Measurements from ENCODE around the gene HP. TPM values are rescaled to one million over a fixed set of nuclear protein-coding genes. Genes with fewer than 3 reads are reported as not detected.
A peak's percentile ranks its signal among the peaks of the same experiment; 100 is the strongest.
"Not testable (repeated sequence)": the region's sequence is repeated elsewhere in the genome, so short reads cannot be mapped to it uniquely, and the experiment has no call there.

The HP gene, protein sequence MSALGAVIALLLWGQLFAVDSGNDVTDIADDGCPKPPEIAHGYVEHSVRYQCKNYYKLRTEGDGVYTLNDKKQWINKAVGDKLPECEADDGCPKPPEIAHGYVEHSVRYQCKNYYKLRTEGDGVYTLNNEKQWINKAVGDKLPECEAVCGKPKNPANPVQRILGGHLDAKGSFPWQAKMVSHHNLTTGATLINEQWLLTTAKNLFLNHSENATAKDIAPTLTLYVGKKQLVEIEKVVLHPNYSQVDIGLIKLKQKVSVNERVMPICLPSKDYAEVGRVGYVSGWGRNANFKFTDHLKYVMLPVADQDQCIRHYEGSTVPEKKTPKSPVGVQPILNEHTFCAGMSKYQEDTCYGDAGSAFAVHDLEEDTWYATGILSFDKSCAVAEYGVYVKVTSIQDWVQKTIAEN
- total RNA-seq: not detected in 2 replicates

DNA sequence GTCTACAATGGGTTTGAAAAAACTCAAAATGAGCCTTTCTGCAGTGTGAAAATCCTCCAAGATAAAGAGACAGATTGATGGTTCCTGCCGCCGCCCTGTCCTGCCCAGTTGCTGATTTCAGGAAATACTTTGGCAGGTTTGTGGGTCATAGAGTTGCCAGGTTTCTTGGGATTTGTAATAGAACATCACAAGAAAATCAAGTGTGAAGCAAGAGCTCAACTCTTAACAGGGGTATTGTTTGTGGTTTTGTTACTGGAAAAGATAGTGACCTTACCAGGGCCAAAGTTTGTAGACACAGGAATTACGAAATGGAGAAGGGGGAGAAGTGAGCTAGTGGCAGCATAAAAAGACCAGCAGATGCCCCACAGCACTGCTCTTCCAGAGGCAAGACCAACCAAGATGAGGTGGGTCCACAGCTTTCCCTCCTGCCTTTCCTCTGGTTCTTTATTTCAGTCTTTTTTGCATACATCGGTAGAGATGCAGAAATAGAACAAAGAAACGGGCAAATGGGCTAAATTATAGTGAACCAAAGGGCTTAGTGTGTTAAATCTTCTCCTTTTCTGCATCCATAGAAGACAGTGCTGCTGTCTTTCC is at the start of gene HP:
TSS of gene HP (plus strand) at position 252 of the 594 bp plus-strand sequence. CDS start at position 400, 148 bp downstream.
- DNase-seq (ENCODE audit: low read depth); H3K4me3 ChIP-seq (ENCODE audit: low read depth, low read length): not testable (repeated sequence)

DNA sequence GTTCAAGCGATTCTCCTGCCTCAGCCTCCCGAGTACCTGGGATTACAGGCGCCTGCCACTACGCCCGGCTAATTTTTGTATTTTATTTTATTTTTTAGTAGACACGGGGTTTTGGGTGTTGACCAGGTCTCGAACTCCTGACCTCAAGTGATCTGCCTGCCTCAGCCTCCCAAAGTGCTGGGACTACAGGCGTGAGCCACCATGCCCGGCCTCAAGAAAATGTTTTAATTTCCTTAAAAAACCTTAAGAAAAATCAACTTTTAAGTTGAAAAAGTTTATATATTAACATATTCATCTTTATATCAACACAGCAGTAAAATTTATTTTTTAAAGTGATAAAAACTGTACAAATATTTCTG is 46.3 kb upstream of the HP start:
- not testable (repeated sequence) for H3K4me3 ChIP-seq (ENCODE audit: low read depth, low read length)

DNA sequence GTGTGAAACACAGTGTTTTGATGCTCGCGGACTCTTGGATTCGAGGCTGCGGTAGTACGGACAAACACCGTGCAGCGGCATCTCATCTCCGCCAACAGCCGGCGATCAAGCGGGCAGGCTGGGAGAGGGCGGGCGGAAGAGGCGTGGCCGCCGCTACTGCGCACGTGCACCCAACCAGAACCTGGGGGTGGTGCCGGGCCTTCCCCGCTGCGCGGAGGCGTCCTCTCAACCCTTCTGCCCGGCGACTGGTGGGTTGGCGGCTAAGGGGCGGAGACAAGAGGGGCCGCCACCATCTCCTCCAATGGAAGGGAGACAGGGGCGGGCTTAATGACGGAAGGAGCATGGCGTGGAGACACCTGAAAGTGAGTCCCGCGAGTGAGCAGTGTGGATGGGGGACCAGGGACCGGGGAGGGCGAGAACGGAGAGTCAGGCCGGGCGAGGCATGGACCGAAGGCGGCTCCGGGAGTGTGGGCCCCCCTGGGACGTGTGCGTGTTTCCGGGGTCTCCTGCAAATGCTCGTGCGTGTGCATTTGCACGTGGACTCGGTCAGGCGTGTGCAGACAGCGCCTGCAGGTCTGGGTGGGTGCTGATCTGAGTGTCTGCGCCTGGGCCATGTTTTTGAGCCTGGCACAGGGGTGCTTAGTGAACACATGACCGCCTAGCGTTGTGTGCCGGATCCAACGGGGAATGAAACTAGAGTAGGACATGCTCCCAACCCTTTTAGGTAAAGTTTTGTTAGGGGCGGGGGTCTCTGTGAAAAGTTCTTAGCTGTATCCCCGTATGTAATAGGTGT is 45.7 kb upstream of the HP start, which contains the start of gene DHODH:
TSS of gene DHODH (plus strand) at position 321 of the 793 bp plus-strand sequence. CDS start at position 342, 21 bp downstream.
- TF ChIP-seq, protein P1, sequence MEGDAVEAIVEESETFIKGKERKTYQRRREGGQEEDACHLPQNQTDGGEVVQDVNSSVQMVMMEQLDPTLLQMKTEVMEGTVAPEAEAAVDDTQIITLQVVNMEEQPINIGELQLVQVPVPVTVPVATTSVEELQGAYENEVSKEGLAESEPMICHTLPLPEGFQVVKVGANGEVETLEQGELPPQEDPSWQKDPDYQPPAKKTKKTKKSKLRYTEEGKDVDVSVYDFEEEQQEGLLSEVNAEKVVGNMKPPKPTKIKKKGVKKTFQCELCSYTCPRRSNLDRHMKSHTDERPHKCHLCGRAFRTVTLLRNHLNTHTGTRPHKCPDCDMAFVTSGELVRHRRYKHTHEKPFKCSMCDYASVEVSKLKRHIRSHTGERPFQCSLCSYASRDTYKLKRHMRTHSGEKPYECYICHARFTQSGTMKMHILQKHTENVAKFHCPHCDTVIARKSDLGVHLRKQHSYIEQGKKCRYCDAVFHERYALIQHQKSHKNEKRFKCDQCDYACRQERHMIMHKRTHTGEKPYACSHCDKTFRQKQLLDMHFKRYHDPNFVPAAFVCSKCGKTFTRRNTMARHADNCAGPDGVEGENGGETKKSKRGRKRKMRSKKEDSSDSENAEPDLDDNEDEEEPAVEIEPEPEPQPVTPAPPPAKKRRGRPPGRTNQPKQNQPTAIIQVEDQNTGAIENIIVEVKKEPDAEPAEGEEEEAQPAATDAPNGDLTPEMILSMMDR (IDR thresholded peaks at IDR 0.05; ENCODE audit: insufficient read depth, low read depth, low read length): no peak
- DNase-seq (ENCODE audit: low read depth): peak; percentile 97
- peak within 1 kb of the TSS; percentile 78 for H3K4me3 ChIP-seq (ENCODE audit: low read depth, low read length)

More for the DNA sequence above, 46.3 kb upstream of the HP start:
- not testable (repeated sequence) for DNase-seq (ENCODE audit: low read depth)

DNA sequence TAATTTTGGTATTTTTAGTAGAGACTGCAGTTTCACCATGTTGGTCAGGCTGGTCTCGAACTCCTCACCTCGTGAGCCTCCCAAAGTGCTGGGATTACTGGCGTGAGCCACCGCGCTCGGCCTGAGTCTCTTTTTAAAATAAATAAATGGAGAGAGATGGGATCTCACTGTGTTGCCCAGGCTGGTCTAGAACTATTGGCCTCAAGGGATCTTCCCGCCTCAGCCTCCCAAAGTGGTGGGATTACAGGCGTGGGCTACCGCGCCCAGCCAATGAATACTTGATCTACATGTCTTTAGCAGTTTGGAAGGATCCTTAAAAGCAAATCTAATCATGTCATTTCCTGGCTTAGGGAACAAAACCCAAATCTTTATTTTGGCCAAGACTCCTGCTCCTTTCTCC is 44.5 kb upstream of the HP start:
- H3K4me3 ChIP-seq (ENCODE audit: low read depth, low read length): no peak overlapping the region
- DNase-seq (ENCODE audit: low read depth): no peak
- TF ChIP-seq, protein P1 (IDR thresholded peaks at IDR 0.05; ENCODE audit: insufficient read depth, low read depth, low read length): no peak

DNA sequence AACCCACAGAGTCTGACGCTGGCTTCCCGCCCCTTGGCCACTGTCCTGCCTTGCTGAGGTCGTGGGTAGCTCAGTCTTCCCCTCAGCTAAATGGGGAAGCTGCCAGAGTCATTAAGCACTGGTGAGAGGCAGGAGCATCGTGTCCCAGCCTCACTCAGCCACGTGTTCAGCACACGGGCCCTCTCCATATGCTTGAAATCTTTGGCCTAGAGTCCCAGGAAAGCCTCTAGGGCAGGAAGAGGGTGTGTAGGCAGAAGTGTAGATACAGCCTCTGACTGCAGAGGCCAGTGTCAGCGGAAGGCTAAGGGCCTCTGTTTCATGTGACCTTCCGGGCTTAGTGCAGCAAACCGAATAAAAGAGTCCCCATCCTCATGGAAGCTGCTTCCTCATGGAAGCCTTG is 41.7 kb upstream of the HP start:
- no peak for DNase-seq (ENCODE audit: low read depth)
- TF ChIP-seq, protein P1 (IDR thresholded peaks at IDR 0.05; ENCODE audit: insufficient read depth, low read depth, low read length): no peak
- no peak overlapping the region for H3K4me3 ChIP-seq (ENCODE audit: low read depth, low read length)

DNA sequence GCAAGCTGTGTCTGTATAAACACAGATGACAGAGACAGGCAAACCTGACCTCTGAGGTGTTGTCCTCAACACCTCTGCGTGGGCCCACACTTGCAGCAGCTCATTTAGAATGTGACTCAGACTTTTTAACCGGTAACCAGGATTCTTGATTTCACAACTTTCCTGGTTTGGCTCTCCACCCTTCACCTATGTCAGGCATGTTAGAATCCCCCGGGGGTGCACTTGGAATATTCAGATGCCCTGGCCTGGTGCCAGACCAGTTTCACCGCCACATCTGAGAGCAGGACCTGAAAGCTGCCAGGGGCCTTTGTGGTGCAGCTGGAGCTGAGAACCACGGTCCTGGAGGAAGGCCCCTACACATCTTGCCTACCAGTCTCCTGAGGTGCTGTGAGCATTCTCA is 40.9 kb upstream of the HP start:
- H3K4me3 ChIP-seq (ENCODE audit: low read depth, low read length): no peak overlapping the region
- DNase-seq (ENCODE audit: low read depth): peak; percentile 41
- TF ChIP-seq, protein P1 (IDR thresholded peaks at IDR 0.05; ENCODE audit: insufficient read depth, low read depth, low read length): no peak

DNA sequence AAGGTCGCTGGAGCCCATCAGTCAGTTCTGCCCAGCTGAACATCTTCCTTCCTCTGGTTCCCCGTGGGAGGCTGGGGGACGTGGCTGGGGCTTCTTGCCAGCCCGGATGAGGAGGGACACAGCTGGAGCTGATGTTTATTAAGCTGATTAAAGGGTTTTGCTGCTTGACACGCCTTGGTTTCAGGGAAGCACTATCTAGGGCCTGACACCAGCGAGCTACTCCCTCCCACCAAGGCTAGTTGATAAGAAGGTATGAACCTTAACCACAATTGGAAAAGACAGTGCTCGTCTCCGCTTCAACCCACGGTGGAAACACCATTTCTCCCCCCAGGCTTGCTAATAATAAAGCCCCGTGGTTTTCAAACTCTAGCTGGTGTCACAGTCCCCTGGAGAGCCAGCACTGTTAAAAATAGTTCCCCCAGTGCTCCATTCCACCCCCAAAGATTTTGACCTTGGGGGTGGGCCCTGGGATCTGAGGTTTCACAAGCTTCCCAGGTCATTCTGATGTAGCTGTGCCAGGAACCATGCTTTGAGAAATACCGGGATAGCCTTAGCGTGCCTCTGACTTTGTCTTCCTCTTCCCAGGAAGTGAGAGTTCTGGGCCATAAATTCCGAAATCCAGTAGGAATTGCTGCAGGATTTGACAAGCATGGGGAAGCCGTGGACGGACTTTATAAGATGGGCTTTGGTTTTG is 40.3 kb upstream of the HP start:
- DNase-seq (ENCODE audit: low read depth): peak; percentile 82
- H3K4me3 ChIP-seq (ENCODE audit: low read depth, low read length): no peak overlapping the region
- TF ChIP-seq, protein P1 (IDR thresholded peaks at IDR 0.05; ENCODE audit: insufficient read depth, low read depth, low read length): no peak
